Measurements from ENCODE around the gene DNM1.

DNA sequence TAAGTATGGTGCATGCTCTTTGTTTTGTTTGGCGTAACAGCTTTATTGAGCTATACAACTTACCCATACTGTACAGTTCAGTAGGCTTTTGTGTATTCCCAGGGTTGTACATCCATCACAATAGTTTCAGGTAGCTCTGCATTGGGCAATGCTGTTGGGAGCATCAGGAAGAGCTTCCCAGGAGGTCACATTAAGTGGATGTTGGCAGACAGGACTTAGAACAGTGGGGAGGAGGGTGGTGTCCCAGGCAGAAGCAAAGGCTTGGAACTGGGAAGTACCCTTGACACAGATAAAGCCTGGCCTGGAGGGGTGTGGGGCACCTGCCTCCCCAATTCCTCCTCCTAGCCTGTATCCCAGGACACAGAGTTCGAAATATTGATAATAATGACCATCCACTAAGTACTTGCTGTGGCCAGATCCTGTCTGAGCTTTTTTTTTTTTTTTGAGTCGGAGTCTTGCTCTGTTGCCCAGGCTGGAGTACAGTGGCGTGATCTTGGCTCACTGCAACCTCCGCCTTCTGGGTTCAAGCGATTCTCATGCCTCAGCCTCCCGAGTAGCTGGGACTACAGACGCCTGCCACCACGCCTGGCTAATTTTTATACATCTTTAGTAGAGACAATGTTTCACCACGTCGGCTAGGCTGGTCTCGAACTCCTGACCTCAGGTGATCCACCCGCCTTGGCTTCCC is 41.8 kb upstream of the DNM1 start:
- TF ChIP-seq EZH2 (IDR thresholded peaks at IDR 0.05; ENCODE audit: borderline replicate concordance, low read length) = no peak
- TF ChIP-seq, protein P1, sequence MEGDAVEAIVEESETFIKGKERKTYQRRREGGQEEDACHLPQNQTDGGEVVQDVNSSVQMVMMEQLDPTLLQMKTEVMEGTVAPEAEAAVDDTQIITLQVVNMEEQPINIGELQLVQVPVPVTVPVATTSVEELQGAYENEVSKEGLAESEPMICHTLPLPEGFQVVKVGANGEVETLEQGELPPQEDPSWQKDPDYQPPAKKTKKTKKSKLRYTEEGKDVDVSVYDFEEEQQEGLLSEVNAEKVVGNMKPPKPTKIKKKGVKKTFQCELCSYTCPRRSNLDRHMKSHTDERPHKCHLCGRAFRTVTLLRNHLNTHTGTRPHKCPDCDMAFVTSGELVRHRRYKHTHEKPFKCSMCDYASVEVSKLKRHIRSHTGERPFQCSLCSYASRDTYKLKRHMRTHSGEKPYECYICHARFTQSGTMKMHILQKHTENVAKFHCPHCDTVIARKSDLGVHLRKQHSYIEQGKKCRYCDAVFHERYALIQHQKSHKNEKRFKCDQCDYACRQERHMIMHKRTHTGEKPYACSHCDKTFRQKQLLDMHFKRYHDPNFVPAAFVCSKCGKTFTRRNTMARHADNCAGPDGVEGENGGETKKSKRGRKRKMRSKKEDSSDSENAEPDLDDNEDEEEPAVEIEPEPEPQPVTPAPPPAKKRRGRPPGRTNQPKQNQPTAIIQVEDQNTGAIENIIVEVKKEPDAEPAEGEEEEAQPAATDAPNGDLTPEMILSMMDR (conservative IDR thresholded peaks at IDR 0.05 in 1 of 2, IDR thresholded peaks at IDR 0.05 in 1 of 2; ENCODE audit: extremely low read depth in 1 of 2, insufficient read depth in 1 of 2, low read depth in 1 of 2, low read length in 2 of 2) = no peak
